AG20443 (cell line): Measurements from ENCODE around the gene IL17C.

Source experiments
- DNase-seq: peaks from one replicate; pipeline ENCODE4 v3.0.0; 2012; ENCODE audit warnings: low spot score, mixed read lengths

Gene IL17C

GRCh38 chr16:88685156-88686061 is 47.0 kb downstream of the IL17C start:
- DNase-seq: peak; percentile 85

GRCh38 chr16:88686062-88686438 is 47.7 kb downstream of the IL17C start:
- DNase-seq: peak; percentile 49

GRCh38 chr16:88686439-88687253 is 48.3 kb downstream of the IL17C start, which contains the start of gene SNAI3:
SNAI3 (minus strand) TSS chr16:88686507; CDS start chr16:88686406, 101 bp downstream.
- peak; percentile 81 for DNase-seq

- no peak for DNase-seq
Measured at GRCh38 chr16:88687254-88687576, 48.8 kb downstream of the IL17C start.

GRCh38 chr16:88687676-88688012 is 49.3 kb downstream of the IL17C start:
- no peak for DNase-seq

GRCh38 chr16:88688013-88688778 is 49.8 kb downstream of the IL17C start:
- no peak for DNase-seq
